ENCODE data around the gene FAHD2A.
A peak's percentile ranks its signal among the peaks of the same experiment; 100 is the strongest.
"Not testable (repeated sequence)": the region's sequence is repeated elsewhere in the genome, so short reads cannot be mapped to it uniquely, and the experiment has no call there.

FAHD2A gene

DNA sequence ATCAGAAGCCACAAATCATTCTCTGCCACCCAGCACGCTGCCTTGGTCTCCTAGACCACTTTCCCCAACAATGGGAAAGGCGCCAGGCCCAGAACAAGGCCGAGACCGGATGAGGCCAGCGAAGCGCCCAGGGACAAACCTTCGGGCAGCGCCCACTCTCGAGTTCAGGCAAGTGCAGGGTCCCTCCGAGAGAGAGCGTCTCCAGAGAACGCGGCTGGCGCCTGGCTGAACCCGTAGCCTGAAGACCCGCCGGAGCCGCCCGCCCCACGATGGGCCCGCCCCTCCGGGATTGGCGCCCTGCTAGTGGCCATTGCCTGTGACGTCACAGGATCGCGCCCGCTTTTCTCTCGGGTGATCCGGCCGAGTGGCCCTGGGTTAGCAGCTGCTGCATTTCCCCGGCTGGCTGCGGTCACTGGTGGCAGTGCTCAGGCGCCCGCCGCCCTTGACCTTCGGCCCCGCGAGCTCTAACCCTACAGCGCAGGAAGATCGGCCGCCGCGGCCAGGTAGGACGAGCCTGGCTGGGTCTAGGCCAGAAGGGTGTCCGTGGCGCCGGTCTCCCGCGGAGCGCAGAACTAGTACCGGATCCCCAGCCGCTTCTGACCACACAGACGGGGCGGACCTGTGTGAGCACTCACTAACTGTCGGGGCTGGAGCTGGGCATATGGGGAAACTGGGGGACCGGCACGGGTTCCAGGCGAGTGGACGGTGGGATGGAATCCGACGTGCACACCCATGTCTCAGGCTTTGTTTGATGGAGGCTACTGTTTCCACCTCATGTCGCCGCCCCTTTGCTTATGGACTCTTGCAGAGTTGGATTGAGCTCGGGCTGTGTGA, at the start of gene FAHD2A:
Gene FAHD2A (plus strand): TSS at position 339 of the 834 bp plus-strand sequence. CDS start 2,851 bp downstream, outside the sequence.
- DNase-seq = peak; percentile 94

DNA sequence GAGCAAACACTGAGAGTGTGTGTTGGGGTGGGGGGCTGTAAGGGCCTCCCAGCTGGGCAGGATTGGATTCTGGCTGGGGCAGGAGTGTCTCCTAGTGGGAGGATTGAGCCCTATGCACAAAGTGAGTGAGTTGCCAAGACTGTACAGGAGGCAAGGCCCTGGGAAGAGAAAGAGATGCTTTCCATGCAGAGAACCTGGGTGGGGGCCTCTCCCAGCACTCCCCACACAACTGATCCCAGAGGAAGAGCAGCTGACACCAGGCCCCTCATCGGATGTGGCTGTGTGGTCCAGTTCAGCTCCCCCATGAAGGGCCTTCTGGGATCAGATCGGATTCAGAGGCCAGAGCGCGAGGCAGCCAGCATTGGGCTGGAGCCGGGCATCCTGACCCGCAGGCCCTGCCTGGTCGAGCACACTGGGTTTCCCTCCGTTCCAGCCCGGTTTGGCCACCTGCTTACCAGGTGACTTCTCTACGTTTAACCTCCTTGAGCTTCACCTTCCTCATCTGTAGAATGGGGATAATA, 49.4 kb upstream of the FAHD2A start:
- DNase-seq = no peak

DNA sequence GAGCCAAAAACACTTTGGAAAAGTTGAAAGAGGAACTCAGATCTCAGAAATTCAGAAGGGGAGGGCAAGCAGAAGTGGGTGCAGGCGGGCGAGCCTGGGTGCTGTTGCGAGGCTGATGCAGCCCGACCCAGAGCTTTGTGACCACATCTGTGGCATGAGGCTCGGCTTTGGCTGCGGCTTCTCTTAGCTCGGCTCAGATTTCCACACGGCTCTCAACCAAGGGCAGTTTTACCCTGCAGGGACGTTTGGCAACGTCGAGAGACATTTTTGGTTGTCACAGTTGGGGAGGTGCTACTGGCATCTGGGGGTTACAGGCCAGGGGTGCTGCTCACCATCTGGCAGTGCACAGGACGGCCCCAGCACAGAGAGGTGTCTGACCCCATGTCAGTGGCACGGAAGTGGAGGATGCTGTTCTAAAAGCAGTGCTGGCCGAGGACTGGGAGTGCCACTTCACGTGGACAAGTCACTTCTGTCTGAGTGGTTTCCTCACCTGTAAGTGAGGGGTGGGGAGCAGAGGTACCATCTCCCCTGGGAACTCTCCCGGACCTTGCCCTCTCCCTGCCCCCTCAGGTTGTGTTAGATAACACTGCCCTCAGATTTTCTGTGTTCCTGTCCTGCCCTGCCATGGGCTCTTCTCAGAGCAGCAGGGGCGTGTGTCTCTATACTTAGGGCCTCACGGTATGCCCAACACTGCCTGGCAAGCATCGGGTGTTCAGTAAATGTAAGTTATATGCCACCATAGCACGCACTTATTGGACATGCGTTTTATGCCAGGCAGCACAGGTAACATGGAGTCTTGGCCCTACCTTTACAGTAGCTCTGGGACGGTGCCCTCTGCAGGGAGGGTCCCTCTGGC, 48.7 kb upstream of the FAHD2A start:
- DNase-seq = no peak

DNA sequence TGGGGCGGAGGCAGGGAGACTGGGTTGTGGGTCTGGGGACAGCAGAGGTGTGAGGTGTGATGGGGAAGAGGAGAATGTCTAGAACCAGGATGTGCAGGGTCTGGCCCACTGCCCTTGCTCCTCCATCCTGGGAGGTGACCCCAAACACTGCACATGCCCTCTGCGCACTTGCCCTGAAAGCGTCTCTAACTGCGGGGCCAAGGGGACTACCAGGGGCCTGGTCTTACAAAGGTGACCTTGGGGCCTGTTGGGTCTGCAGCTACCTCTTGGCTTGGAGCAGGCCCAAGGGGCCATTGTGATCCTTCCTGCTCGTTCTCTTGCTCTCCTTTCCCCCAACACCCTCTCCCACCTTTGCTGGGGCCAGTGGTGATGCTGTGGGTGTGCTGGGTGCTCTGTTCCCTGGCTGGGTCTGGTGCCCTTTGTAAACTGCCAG, 48.0 kb upstream of the FAHD2A start:
- no peak for DNase-seq

GRCh38 chr2:95354925-95355324, 47.6 kb upstream of the FAHD2A start:
- no peak for DNase-seq

DNA sequence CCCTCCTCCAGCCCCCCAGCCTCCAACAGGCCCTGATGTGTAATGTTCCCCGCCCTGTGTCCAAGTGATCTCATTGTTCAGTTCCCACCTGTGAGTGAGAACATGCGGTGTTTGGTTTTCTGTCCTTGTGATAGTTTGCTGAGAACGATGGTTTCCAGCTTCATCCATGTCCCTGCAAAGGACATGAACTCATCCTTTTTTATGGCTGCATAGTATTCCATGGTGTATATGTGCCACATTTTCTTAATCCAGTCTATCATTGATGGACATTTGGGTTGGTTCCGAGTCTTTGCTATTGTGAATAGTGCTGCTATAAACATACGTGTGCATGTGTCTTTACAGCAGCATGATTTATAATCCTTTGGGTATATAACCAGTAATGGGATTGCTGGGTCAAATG, 47.0 kb upstream of the FAHD2A start:
- not testable (repeated sequence) for DNase-seq

GRCh38 chr2:95356821-95357700, 45.4 kb upstream of the FAHD2A start:
- DNase-seq = no peak

DNA sequence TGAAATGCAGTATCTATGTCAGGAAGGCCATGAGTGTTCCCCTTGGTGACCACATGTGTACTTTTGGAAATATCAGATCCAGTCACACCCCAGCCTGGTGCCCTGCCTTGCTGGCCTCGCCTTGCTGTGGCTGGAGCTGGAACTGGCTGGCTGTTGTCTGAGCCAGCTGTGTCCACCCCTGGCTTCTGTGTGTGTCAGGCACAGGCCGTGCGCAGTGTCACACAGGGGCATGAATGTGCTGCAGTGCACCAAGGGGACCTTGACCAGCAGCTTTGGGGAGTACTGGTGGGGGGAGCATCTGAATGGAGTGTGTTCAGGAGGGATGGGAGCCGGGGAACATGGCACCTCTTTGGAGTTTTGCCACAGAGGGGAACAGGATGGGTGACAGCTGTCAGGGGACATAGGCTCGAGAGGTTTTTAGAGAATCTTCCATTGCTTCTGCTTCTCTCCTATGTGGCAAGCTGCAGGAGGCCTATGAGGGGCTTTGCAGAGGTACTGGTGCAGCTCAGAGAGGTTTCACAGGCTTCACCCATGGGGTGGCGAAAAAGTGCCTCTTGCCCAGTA, 44.7 kb upstream of the FAHD2A start:
- no peak for DNase-seq

DNA sequence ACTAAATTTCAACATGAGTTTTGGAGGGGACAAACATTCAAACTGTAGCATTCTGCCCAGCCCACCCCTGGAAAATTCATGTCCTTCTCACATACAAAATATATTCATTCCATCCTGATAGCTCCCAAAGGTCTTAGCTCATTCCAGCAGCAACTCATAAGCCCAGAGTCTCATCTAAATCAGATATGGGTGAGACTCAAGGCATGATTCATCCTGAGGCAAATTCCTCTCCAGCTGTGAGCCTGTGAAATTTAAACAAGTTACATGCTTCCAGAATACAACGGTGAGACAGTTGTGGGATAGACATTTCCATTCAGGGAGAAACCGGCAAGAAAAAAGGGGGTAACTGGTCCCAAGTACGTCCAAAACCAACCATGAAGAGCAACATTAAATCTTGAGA, 43.5 kb upstream of the FAHD2A start:
- no peak for DNase-seq

GRCh38 chr2:95359501-95359930, 43.0 kb upstream of the FAHD2A start:
- DNase-seq = no peak

- DNase-seq = no peak
These were observed 41.1 kb upstream of the FAHD2A start for GRCh38 chr2:95361216-95361980.

- no peak for DNase-seq
These were observed 40.0 kb upstream of the FAHD2A start for GRCh38 chr2:95362486-95362885.

GRCh38 chr2:95366514-95366913, 36.0 kb upstream of the FAHD2A start:
- DNase-seq = no peak

DNA sequence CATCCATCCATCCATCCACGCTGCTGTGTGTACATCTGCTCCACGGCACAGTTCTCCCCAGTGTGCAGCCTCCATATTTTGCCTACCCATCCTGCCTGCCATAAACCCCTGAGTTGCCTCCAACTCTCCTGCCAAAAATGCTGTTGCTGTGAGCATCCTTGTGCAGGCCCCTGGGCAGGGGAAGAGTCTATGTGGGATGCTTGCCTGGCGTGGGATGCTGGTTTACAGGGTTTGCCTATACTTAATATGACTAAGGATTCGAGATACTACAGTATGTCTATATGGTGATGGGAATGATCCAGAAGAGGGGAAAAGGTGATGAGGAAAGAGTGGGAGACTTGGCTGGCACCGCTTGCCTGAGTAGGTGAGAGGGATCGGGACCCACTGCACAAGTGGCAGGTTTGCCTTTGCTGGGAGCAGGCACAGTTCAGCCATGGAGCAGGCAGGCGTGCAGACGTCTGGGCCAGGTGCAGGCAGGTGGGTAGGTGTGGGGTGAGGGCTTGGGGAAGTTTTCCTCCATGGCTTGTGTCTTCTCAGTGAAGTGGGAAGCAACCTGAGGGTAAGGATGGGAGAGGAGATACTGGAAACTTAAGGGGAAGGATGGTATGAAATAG, 30.2 kb upstream of the FAHD2A start:
- DNase-seq = no peak

- DNase-seq = no peak
These were observed 29.7 kb upstream of the FAHD2A start for GRCh38 chr2:95372845-95373244.

GRCh38 chr2:95374029-95374428, 28.5 kb upstream of the FAHD2A start:
- DNase-seq = no peak

DNA sequence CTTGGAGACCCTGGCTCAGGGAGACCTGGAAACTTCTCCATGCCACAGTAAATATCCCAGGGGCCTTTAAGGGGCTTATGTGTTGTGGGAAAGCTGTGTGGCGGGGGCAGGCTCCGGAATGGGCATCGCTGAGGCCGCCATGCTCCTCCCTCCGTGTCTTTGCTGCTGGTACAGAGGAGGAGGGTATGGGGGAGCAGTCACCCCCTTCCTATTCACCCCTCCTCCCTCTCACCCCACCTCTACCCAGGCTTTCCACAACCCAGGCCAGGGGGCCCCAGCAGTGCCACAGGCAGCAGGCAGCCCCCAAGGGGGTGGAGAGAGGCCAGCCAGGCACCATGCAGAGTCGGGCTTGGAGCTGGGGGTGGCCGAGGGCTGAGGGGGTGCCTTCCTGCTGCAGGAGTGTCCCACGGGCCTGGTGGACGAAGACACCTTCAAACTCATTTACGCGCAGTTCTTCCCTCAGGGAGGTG, 28.0 kb upstream of the FAHD2A start:
- DNase-seq = no peak

- DNase-seq = no peak
These were observed 27.5 kb upstream of the FAHD2A start for GRCh38 chr2:95374921-95375471.

- no peak for DNase-seq
These were observed 26.9 kb upstream of the FAHD2A start for GRCh38 chr2:95375532-95376150.

All from activated CD4-positive, CD25-positive, alpha-beta regulatory T cell treated with anti-CD3 and anti-CD28 coated beads, Interleukin-2, amount 50 U/mL, for 72 hours (primary cell).